ENCODE measurements around the gene ALKBH6.

Gene ALKBH6

DNA sequence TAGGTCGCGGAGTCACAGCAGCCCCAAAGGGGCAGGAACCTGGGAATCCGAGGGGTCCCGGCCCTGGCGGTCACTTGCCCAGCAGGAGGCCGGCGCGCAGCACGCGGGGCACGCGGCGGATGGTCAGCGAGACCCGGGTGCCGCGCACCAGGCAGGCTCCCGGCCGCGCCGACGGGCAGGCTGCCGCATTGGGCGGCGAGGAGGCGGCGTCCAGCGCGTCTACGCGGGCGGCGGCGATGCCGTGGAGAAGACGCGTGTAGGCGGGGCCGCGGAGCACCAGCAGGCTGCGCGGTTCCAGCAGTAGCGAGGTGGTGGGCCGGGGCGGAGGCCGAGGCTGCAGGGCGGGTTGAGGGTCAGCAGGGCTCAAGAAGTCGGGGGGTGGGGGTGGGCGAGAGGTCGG is 4.8 kb downstream of the ALKBH6 start:
- H3K9me3 ChIP-seq (ENCODE audit: low read length), result no peaks in the 10 kb centered on the region
- no peak overlapping the region for H2AFZ ChIP-seq (ENCODE audit: low read length)
- no peaks in the 10 kb centered on the region for H3K79me2 ChIP-seq (ENCODE audit: insufficient read depth, low read length)
- peaks cover 20% of the 10 kb centered on the region for H3K4me1 ChIP-seq (ENCODE audit: insufficient read depth, low read length, severe bottlenecking)
- H3K27ac ChIP-seq (ENCODE audit: low read depth, low read length, poor library complexity, severe bottlenecking), result no peak overlapping the region
- no peaks in the 10 kb centered on the region for H4K20me1 ChIP-seq (ENCODE audit: insufficient read depth, low read length)
- H3K4me3 ChIP-seq (ENCODE audit: low read depth, low read length, poor library complexity, severe bottlenecking), result peak overlapping the region; percentile 44
- H3K9me2 ChIP-seq (ENCODE audit: low read depth, low read length), result no peaks in the 10 kb centered on the region
- H3K9ac ChIP-seq (ENCODE audit: low read length), result peak overlapping the region; percentile 44; the same call in 1 of the 2 replicates
- H3K27me3 ChIP-seq (ENCODE audit: insufficient read depth, low read length), result peaks cover 5% of the 10 kb centered on the region; the same call in 1 of the 2 replicates
- H3K4me2 ChIP-seq (ENCODE audit: low read length), result peak overlapping the region; percentile 50
- TF ChIP-seq, protein P1, sequence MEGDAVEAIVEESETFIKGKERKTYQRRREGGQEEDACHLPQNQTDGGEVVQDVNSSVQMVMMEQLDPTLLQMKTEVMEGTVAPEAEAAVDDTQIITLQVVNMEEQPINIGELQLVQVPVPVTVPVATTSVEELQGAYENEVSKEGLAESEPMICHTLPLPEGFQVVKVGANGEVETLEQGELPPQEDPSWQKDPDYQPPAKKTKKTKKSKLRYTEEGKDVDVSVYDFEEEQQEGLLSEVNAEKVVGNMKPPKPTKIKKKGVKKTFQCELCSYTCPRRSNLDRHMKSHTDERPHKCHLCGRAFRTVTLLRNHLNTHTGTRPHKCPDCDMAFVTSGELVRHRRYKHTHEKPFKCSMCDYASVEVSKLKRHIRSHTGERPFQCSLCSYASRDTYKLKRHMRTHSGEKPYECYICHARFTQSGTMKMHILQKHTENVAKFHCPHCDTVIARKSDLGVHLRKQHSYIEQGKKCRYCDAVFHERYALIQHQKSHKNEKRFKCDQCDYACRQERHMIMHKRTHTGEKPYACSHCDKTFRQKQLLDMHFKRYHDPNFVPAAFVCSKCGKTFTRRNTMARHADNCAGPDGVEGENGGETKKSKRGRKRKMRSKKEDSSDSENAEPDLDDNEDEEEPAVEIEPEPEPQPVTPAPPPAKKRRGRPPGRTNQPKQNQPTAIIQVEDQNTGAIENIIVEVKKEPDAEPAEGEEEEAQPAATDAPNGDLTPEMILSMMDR (IDR thresholded peaks at IDR 0.05; ENCODE audit: low read length), result no peak
- no peak for TF ChIP-seq EZH2 (IDR thresholded peaks at IDR 0.05; ENCODE audit: borderline replicate concordance, low read length)
- H3F3A ChIP-seq (ENCODE audit: insufficient read depth, low read length), result no peaks in the 10 kb centered on the region
- no peaks in the 10 kb centered on the region; the same call in 1 of the 2 replicates for H3K36me3 ChIP-seq (ENCODE audit: insufficient read depth, low read length)

DNA sequence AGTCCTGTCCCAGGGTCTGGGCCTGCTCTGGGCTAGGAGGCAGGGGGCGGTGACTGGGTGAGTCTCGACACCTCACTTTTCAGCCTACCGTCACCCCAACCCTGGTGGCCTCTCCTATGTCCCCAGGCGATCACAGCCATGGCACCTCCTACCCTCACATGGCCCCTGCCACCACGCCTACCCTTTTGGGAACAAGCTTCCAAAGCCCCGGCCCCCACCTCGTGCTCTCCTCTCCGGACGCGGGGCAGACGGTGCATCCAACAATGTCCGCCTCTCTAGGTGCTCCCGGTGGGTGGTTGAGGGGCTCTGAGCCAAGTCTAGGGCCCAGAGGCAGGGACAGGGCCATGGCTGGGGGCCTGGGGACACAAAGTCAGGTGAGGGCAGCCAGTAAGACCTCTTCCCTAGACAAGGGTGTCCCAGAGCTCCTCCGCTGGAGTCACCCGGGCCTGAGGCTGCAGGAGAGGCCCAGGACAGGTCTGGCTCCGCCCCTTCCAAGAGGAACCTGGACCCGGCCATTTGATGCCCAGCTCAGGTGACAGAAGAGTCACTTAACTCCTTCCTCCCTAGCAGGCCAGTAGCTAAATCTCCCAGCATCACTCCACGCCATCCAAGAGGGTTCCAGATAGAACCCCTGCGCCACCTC is 5.6 kb downstream of the ALKBH6 start, which contains the start of gene SYNE4:
Gene SYNE4 (minus strand): TSS at position 478 of the 643 bp plus-strand sequence. CDS start 132 bp downstream, at position 346.
- Histone ChIP-seq H3K9me3 (ENCODE audit: low read length) (no peaks in the 10 kb centered on the region), H3K9ac (ENCODE audit: low read length) (peak within 1 kb of the TSS; percentile 44; the same call in 1 of the 2 replicates), H3F3A (ENCODE audit: insufficient read depth, low read length) (no peaks in the 10 kb centered on the region), H3K9me2 (ENCODE audit: low read depth, low read length) (no peaks in the 10 kb centered on the region), H3K27me3 (ENCODE audit: insufficient read depth, low read length) (peaks cover 5% of the 10 kb centered on the region; the same call in 1 of the 2 replicates), H3K4me3 (ENCODE audit: low read depth, low read length, poor library complexity, severe bottlenecking) (peak within 1 kb of the TSS; percentile 44), H2AFZ (ENCODE audit: low read length) (no peak within 1 kb of the TSS), H3K4me1 (ENCODE audit: insufficient read depth, low read length, severe bottlenecking) (peaks cover 18% of the 10 kb centered on the region), H3K36me3 (ENCODE audit: insufficient read depth, low read length) (no peaks in the 10 kb centered on the region; the same call in 1 of the 2 replicates), H3K27ac (ENCODE audit: low read depth, low read length, poor library complexity, severe bottlenecking) (no peak within 1 kb of the TSS), H3K4me2 (ENCODE audit: low read length) (peak within 1 kb of the TSS; percentile 50), H4K20me1 (ENCODE audit: insufficient read depth, low read length) (no peaks in the 10 kb centered on the region), H3K79me2 (ENCODE audit: insufficient read depth, low read length) (no peaks in the 10 kb centered on the region)
- TF ChIP-seq, protein P1 (IDR thresholded peaks at IDR 0.05; ENCODE audit: low read length), result no peak
- TF ChIP-seq EZH2 (IDR thresholded peaks at IDR 0.05; ENCODE audit: borderline replicate concordance, low read length), result no peak

DNA sequence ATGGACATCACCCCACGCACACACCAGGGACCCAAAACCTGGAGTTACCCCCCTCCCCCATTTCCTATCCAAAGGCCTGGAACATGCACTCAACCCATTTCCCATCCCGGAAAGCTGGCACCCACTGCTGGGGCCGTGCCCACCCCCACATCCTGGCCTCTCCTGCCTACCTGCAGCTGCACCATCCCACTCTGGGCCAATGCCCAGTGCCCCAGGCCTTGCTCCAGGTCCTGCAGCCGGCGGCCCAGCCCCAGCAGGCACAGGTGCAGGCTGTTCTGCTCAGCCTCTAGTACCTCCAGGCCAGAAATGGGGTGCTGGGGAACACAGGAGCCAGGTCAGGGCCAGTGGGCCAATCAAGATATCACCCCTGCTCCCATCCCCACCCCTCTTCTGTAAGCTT is 7.1 kb downstream of the ALKBH6 start:
- H3K4me2 ChIP-seq (ENCODE audit: low read length), result no peak overlapping the region
- H4K20me1 ChIP-seq (ENCODE audit: insufficient read depth, low read length), result no peaks in the 10 kb centered on the region
- peaks cover 12% of the 10 kb centered on the region for H3K4me1 ChIP-seq (ENCODE audit: insufficient read depth, low read length, severe bottlenecking)
- peaks cover under 1% of the 10 kb centered on the region; the same call in 1 of the 2 replicates for H3K36me3 ChIP-seq (ENCODE audit: insufficient read depth, low read length)
- no peaks in the 10 kb centered on the region for H3K79me2 ChIP-seq (ENCODE audit: insufficient read depth, low read length)
- no peak for TF ChIP-seq EZH2 (IDR thresholded peaks at IDR 0.05; ENCODE audit: borderline replicate concordance, low read length)
- TF ChIP-seq, protein P1 (IDR thresholded peaks at IDR 0.05; ENCODE audit: low read length), result no peak
- H3K9me2 ChIP-seq (ENCODE audit: low read depth, low read length), result no peaks in the 10 kb centered on the region
- H2AFZ ChIP-seq (ENCODE audit: low read length), result no peak overlapping the region
- H3K27me3 ChIP-seq (ENCODE audit: insufficient read depth, low read length), result peaks cover 5% of the 10 kb centered on the region; the same call in 1 of the 2 replicates
- no peak overlapping the region for H3K9ac ChIP-seq (ENCODE audit: low read length)
- no peak overlapping the region for H3K27ac ChIP-seq (ENCODE audit: low read depth, low read length, poor library complexity, severe bottlenecking)
- H3K9me3 ChIP-seq (ENCODE audit: low read length), result no peaks in the 10 kb centered on the region
- H3F3A ChIP-seq (ENCODE audit: insufficient read depth, low read length), result no peaks in the 10 kb centered on the region
- H3K4me3 ChIP-seq (ENCODE audit: low read depth, low read length, poor library complexity, severe bottlenecking), result no peak overlapping the region

All from OCI-LY1 (cell line).